ENCODE results near the gene LRP1B. TPM values are rescaled to one million over a fixed set of nuclear protein-coding genes. Genes with fewer than 3 reads are reported as not detected.

Gene LRP1B
- total RNA-seq, 4 donors from 2014 or later = 3.3 to 11.1 (median 4.6) TPM

- Histone ChIP-seq H3K36me3 (no peaks in the 10 kb centered on the region), H3K27me3 (no peaks in the 10 kb centered on the region), H3K27ac (no peak overlapping the region), H3K4me1 (peaks cover 14 to 16% of the 10 kb centered on the region in 2 donors), H3K9me3 (no peaks in the 10 kb centered on the region), H3K4me3 (peak overlapping the region in 1 of 4 donors; percentile 22)
- in situ Hi-C loops (cut with MboI; ENCODE audit: low sequenced_read_pairs in 4 of 4) = no loop called here
- ATAC-seq = peak; percentile 47 to 72
- intact Hi-C loops (cut with DNase I; ENCODE audit: low total_unique reads) = no loop called here
- DNase-seq = peak in 1 of 2 donors; percentile 17
- no peak for TF ChIP-seq POLR2A (IDR thresholded peaks at IDR 0.05)
Measured at GRCh38 chr2:141015341-141016047, 1115.3 kb downstream of the LRP1B start.

GRCh38 chr2:141003967-141004657 lies 1126.7 kb downstream of the LRP1B start:
- intact Hi-C loops (cut with DNase I; ENCODE audit: low total_unique reads) (no loop called here), in situ Hi-C loops (cut with MboI; ENCODE audit: low sequenced_read_pairs in 4 of 4) (no loop called here)
- ATAC-seq (no peak), DNase-seq (no peak)
- no peaks in the 10 kb centered on the region for H3K9me3 ChIP-seq
- no peak for TF ChIP-seq CTCF (IDR thresholded peaks at IDR 0.05 in 4 of 5, conservative IDR thresholded peaks at IDR 0.05 in 1 of 5)
- no peak for TF ChIP-seq POLR2A (IDR thresholded peaks at IDR 0.05)
- no peak overlapping the region for H3K4me3 ChIP-seq
- no peak overlapping the region for H3K27ac ChIP-seq
- no peaks in the 10 kb centered on the region for H3K27me3 ChIP-seq
- no peaks in the 10 kb centered on the region for H3K4me1 ChIP-seq
- no peaks in the 10 kb centered on the region for H3K36me3 ChIP-seq

- Histone ChIP-seq H3K27me3 (no peaks in the 10 kb centered on the region), H3K27ac (no peak overlapping the region), H3K9me3 (no peaks in the 10 kb centered on the region), H3K4me1 (no peaks in the 10 kb centered on the region), H3K4me3 (no peak overlapping the region), H3K36me3 (no peaks in the 10 kb centered on the region)
- ATAC-seq (no peak), DNase-seq (no peak)
- intact Hi-C loops (cut with DNase I; ENCODE audit: low total_unique reads) = no loop called here
- TF ChIP-seq CTCF (IDR thresholded peaks at IDR 0.05 in 4 of 5, conservative IDR thresholded peaks at IDR 0.05 in 1 of 5) (no peak), POLR2A (IDR thresholded peaks at IDR 0.05) (no peak)
- in situ Hi-C loops (cut with MboI; ENCODE audit: low sequenced_read_pairs in 4 of 4) = no loop called here
Measured at GRCh38 chr2:141001750-141002149, 1129.1 kb downstream of the LRP1B start.

GRCh38 chr2:140998577-140998976 lies 1132.2 kb downstream of the LRP1B start:
- in situ Hi-C loops (cut with MboI; ENCODE audit: low sequenced_read_pairs in 4 of 4) = no loop called here
- Histone ChIP-seq H3K36me3 (no peaks in the 10 kb centered on the region), H3K4me1 (no peaks in the 10 kb centered on the region), H3K27me3 (no peaks in the 10 kb centered on the region), H3K9me3 (no peaks in the 10 kb centered on the region), H3K27ac (peak overlapping the region in 1 of 4 donors; percentile 16), H3K4me3 (no peak overlapping the region)
- TF ChIP-seq POLR2A (IDR thresholded peaks at IDR 0.05) (no peak), CTCF (IDR thresholded peaks at IDR 0.05 in 4 of 5, conservative IDR thresholded peaks at IDR 0.05 in 1 of 5) (no peak)
- intact Hi-C loops (cut with DNase I; ENCODE audit: low total_unique reads) = no loop called here
- ATAC-seq (peak; percentile 53 to 62), DNase-seq (no peak)

GRCh38 chr2:140998017-140998416 lies 1132.8 kb downstream of the LRP1B start:
- Histone ChIP-seq H3K36me3 (no peaks in the 10 kb centered on the region), H3K27me3 (no peaks in the 10 kb centered on the region), H3K9me3 (no peaks in the 10 kb centered on the region), H3K4me1 (no peaks in the 10 kb centered on the region), H3K27ac (peak overlapping the region in 2 of 4 donors; percentile 16 to 22), H3K4me3 (no peak overlapping the region)
- TF ChIP-seq CTCF (IDR thresholded peaks at IDR 0.05 in 4 of 5, conservative IDR thresholded peaks at IDR 0.05 in 1 of 5) (no peak), POLR2A (IDR thresholded peaks at IDR 0.05) (no peak)
- intact Hi-C loops (cut with DNase I; ENCODE audit: low total_unique reads) (no loop called here), in situ Hi-C loops (cut with MboI; ENCODE audit: low sequenced_read_pairs in 4 of 4) (no loop called here)
- peak; percentile 77 to 83 for ATAC-seq
- DNase-seq = no peak
